CD4-positive, alpha-beta T cell treated with Interleukin-2 at 100 ng/mL for 4 hours (primary cell): ENCODE results near the gene AMBP.

Experiments
- DNase-seq: peaks from one replicate; pipeline ENCODE4 v3.0.0-alpha.2; 2020; ENCODE audit warnings: low spot score

Gene AMBP

DNA sequence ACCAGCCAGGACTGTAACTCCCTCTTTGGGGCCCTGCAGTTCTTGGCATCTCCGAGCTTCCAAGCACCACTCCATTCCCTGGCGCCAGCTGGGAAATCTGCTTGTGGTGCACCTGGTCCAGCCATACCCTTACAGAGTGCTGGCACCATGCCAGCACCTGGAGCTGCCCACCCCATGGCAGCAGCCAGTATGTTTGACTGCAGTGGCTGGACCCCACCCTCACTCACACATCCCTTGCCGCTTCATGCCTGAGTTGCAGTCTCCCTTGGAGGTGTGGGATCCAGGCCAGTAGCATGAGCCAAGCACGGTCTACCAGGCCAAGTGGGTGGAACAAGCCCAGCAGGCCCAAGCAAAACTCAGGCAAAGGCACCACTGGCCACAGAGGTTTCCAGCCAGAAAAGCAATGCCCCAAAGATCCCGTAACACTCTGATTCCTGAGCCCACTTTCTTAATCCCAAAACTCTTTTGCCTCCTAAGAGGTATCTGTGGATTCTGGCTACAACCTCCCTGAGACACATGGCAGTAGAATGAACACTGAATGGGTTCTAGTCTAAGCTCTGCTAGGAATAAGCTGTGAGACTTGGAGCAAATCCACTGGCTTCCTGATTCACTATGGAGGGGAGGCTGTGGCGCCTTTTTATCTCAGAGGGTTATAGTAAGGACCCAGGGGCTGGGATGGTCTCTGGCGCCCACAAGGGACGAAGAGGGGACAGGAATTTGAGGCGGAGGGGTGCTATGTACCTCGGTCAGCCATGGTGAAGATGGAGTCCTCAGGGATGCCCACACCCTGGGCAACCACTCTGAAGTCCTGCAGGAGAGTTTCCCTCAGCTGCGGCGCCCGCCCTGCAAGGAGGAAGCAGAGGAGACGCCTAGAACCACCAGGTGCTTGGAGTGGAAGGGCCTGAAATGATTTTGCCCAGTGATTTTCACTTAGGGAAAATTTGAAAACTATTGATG lies 5.6 kb downstream of the AMBP start:
- no peak for DNase-seq

- no peak for DNase-seq
Observed at GRCh38 chr9:114071197-114071795, 6.8 kb downstream of the AMBP start.

DNA sequence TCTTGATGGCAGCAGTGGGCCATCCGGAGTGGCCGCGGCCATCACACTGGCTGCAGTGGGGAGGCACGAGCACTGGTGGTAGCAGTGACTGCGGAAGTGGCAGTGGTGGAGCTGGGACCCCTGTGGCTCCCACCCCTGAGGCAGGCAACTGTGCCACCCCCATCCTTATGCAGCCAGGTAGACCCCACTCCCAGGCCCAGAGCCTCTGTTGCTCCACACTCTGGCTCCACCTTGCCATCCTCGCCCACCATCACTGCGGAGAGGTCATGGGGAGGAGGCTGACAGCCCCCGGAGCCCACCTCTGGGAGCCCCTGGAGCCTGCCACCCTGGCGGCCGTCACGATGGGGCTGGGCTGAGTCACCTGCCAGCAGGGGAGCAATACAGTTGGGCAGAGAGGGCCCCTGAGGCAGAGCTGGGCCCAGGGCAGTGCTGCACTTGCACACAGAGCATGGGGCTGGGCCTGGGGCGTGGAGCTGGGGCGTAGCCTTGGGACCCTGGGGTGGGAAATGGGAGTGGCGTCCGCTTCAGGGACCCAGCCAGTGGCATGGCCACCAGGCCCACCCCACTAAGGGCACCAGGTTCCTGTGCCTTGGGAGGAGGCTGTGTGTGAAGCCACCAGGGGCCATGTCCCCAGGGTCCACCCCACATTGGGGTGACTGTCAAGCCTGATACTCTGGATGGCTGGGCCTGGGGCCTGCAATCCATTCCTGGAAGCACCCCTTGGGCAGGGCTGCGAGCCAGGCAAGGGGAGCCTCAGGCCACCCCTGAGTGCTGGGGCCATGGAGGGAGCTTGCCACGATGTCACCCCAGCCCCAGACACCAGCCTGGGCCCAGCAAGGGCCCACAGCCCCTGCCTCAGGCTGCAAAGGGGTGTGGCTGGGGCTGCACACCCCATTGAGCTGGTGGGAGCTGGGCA lies 7.7 kb downstream of the AMBP start:
- DNase-seq: no peak

- DNase-seq: no peak
Observed at GRCh38 chr9:114069476-114070187, 8.5 kb downstream of the AMBP start.

GRCh38 chr9:114065304-114065703 lies 12.8 kb downstream of the AMBP start:
- DNase-seq: no peak

GRCh38 chr9:114061830-114062474 lies 16.1 kb downstream of the AMBP start:
- no peak for DNase-seq

DNA sequence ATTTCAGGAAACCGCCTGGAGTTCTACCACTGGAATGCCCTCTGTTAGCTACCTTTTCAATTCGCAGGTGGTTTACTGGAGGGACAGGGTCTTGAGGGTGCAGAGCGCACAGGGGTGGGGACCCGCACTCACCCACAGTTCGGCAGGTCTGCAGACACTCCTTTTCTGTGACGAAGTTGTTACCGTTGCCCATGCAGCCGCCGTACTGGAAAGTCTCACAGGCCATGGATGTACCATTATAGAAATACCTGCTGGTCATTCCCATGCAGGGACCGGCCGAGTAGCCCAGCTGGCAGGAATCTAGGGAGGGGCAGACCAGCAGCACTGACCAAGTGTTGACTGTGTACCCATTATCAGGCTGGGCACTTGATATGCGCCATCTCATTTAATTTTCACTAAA lies 16.8 kb downstream of the AMBP start:
- no peak for DNase-seq

GRCh38 chr9:114060711-114061110 lies 17.4 kb downstream of the AMBP start:
- DNase-seq: no peak

DNA sequence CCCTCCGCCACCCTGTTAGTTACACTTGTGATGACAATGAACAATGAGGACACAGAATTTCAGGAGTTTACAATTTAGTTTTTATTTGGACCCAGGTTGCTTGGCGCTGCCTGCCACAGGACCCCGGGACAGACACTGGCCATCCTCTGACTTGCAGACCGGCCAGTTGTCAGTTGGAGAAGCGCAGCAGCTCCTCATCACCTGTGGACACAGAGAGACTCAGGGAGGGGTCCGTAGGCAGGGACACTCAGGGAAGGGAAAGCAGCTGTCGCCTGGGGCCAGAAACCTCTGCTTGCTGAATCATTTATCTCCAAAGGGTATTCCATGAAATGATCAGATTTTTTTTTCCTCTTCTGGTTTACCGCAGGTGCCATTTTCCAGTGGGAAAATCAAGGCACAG lies 18.0 kb downstream of the AMBP start:
- DNase-seq: no peak

DNA sequence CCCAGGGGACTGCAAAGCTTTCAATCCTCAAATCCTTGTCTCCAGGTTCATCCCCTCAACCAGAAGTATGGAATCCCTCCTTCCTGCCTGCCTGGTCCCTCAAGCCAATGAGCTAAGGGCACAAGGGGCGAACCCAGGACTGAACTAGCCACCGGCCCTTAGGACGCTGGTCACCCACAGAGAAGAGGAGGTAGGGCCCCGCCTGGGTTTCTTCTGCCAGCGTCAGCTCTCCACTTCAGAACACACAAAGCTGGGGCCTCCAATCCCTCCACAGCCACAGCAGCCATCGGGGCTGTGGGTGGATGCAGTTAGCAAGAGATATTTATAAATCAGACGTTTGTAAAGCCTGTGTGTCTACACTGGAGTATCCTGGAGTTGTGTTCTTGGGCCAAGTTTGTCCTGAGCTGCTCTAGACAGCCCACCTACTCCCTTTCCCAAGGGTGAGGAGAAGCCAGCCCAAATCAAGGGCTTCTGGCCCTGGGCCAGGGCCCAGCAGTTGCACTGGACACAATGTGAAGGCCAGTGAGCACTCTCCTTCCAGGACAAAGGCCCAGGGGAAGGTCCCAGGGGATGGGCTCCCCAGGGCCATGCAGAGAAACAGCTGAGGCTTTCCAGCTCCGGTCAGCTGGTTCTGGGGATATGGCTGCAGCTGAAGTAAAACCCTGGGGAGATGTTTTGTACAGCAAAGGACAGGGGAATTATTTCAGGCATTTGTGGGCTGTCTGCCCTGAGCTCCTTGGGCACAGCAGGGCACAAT lies 18.9 kb downstream of the AMBP start:
- no peak for DNase-seq

DNA sequence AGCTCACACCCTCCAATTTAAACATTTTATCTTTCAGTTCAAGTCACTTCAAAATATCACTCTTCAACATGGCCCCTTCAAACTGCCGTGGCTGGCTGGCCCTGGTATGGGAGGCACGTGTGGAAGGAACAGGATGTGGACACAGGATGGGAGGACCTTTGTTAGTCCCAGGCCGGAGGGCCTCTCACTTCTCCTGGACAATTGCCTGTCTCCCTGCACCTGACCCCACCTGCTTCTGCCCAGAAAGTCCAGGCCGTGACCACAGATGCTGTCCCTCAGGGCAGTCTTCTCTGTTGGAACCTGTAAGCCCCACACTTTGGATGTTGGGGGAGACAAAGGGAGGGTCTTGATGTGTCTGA lies 19.4 kb downstream of the AMBP start:
- DNase-seq: no peak

- DNase-seq: no peak
Observed at GRCh38 chr9:114057161-114057885, 20.8 kb downstream of the AMBP start.

GRCh38 chr9:114056527-114056926 lies 21.6 kb downstream of the AMBP start:
- DNase-seq: no peak

DNA sequence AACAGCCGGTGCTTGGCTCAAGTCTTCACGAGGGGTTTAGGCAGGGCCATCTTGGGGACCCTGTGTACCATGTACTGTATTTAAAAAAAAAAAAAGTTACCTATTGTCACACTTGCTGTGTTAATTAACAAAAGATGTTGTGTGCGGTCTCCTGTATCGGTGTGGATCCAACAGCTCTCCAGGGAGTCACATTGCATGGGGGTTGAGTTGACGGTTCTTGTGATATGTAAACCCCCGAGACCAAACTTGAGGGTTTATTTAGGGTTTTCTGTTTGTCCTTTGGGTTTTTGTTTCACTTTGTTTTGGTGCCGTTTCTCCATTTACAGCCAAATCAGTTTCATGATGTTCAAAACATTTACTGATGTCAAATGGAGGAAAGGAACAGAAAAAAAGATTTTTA lies 22.2 kb downstream of the AMBP start:
- DNase-seq: no peak

- DNase-seq: no peak
Observed at GRCh38 chr9:114055061-114055460, 23.0 kb downstream of the AMBP start.

DNA sequence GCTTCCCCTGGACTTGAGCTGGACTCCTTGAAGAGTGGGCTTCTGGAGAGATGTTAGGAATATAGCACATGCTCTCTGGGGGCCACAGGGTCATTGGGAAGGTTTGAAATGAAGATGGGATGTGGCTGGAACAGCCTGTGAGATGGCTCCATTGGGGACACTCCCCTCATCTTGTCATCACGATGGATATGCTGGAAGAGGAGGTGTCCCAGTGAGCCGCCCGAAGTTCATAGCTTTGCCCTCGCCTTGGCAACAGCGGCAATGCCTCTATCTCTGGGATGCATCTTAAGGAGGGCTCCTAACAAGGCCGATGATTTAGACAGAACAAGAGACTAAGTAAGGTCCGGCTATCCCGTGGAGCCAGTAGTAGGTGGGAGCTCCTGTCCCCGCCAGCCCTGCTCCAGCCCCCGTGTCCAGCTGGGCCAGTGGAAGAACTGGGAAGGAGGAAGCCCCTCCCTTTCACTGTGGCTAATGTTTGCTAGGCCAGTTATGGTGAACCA lies 23.9 kb downstream of the AMBP start:
- DNase-seq: no peak

GRCh38 chr9:114053246-114054005 lies 24.7 kb downstream of the AMBP start:
- no peak for DNase-seq

DNA sequence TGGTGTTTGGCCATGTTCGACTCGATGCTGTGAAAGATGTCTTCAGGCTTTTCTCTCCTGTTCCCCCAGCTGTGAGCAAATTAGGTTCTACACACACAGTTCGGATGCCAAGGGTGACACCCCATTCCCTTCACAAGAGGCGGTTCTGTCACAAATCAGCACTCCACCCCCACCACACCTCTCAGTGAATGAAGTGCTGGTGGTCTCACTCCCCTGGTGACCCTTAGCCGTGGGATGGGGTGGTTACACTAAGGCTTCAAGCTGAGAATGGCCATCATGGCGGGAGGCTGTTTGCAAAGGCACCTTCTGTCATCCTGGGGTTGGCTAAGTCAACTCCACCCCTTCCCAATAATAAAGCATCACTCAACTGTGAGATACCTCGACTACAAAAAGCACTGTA lies 26.4 kb downstream of the AMBP start:
- DNase-seq: no peak

- DNase-seq: no peak
Observed at GRCh38 chr9:114051281-114051680, 26.8 kb downstream of the AMBP start.
